OCI-LY3 (cell line): ENCODE measurements around the gene TARDBP.

ENCODE experiments used
- CTCF ChIP-seq: fragments of 200-600, 300-600 bp; sonication (generic); IDR thresholded peaks from 2 replicates; pipeline ENCODE4 v1.5.1; 2014; ENCODE audit warnings: antibody characterized with exemption, low read length, low read depth
- EZH2phosphoT487 ChIP-seq: fragments of 200-600 bp; shearing (Covaris generic); IDR thresholded peaks from 2 replicates; pipeline ENCODE4 v1.6.1; 2018; ENCODE audit warnings: antibody characterized with exemption, mixed run types, low read depth

- no peak for TF ChIP-seq CTCF
- TF ChIP-seq EZH2phosphoT487, result no peak
Measured at GRCh38 chr1:10987840-10988417, 24.5 kb upstream of the TARDBP start.
